Endothelial cell (in vitro differentiated cells): ENCODE data around the gene DRAP1. TPM values are rescaled to one million over a fixed set of nuclear protein-coding genes. Genes with fewer than 3 reads are reported as not detected.

Source experiments
- DNase-seq: peaks from one replicate; pipeline ENCODE4 v3.0.0; 2021; ENCODE audit warnings: low spot score
- H3K27ac Mint-ChIP-seq: one replicate; pipeline ENCODE4 v1.8.0; 2021; ENCODE audit warnings: mixed read lengths, inconsistent platforms; ENCODE audit not compliant: unreplicated experiment
- H3K27me3 Mint-ChIP-seq: one replicate; pipeline ENCODE4 v1.8.0; 2021; ENCODE audit warnings: mild to moderate bottlenecking, moderate library complexity, mixed read lengths, inconsistent platforms; ENCODE audit not compliant: unreplicated experiment
- H3K36me3 Mint-ChIP-seq: one replicate; pipeline ENCODE4 v1.8.0; 2021; ENCODE audit warnings: mild to moderate bottlenecking, low read depth, mixed read lengths, inconsistent platforms; ENCODE audit not compliant: unreplicated experiment
- H3K4me1 Mint-ChIP-seq: one replicate; pipeline ENCODE4 v1.8.0; 2021; ENCODE audit warnings: mild to moderate bottlenecking, mixed read lengths, inconsistent platforms; ENCODE audit not compliant: unreplicated experiment
- H3K4me3 Mint-ChIP-seq: one replicate; pipeline ENCODE4 v1.8.0; 2021; ENCODE audit warnings: mild to moderate bottlenecking, mixed read lengths, inconsistent platforms; ENCODE audit not compliant: unreplicated experiment
- H3K9me3 Mint-ChIP-seq: one replicate; pipeline ENCODE4 v1.8.0; 2021; ENCODE audit warnings: mixed read lengths, inconsistent platforms; ENCODE audit not compliant: unreplicated experiment
- CTCF ChIP-seq: fragments of 200-600 bp; sonication (generic); IDR thresholded peaks from one replicate; pipeline ENCODE4 v1.5.0; 2021; ENCODE audit warnings: antibody characterized with exemption; ENCODE audit not compliant: unreplicated experiment
- total RNA-seq: library from RNA; stranded (reverse); fragmentation: NEBNext Ultra II Directional; extraction: Animal tissue kit (Norgen Biotek cat#: 25700); gene quantifications from one replicate; pipeline ENCODE4 v1.2.1, GENCODE V29; 2021; ENCODE audit not compliant: unreplicated experiment

The DRAP1 gene
- total RNA-seq, 1 donor from 2014 or later: 79.6 TPM

DNA sequence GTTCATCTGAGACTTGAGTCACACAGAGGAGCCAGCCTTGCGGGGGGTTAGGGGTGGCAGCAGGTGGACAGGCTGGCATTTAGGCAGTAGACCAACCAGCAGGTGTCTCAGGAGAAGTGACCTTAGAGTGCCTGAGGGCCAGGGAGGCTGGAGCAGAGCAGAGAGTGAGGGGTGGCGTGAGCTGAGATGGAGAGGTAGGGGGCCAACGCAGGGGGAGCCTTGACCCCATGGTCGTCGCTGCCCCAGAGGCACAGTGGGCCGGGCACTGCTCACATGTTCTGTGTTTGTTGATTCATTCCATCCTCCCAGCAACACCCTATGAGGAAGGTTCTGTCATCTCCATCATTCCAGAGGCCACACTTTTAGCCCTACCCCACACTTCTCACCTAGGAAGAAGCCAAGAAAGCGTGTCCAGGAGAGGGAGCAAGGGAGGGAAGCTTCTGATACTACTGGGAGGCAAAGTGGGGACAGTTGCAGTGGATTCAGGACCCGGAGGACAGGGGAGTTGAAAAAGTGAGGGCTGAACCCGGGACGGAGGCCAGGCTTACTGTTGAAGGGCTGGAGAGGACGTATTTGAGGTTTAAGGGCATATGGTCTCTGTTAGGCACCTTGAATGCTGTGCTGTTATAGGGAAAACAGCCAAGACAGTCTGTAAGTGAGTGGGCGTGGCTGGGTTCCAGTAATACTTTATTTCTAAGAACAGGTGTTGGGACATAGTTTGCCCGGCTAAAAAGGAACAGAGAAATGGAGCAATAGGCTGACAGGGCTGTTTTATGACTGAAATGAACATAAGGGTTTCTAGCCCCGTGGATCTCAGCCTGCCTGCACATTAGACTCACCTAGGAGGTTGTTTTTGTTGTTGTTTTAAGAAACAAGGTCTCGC is 49.6 kb downstream of the DRAP1 start:
- H3K36me3 Mint-ChIP-seq: peaks cover 54% of the 10 kb centered on the region
- H3K27me3 Mint-ChIP-seq: peaks cover 11% of the 10 kb centered on the region
- no peaks in the 10 kb centered on the region for H3K9me3 Mint-ChIP-seq
- peaks cover under 1% of the 10 kb centered on the region for H3K4me1 Mint-ChIP-seq
- no peak overlapping the region for H3K27ac Mint-ChIP-seq
- TF ChIP-seq CTCF: no peak
- no peak for DNase-seq
- H3K4me3 Mint-ChIP-seq: peak overlapping the region; percentile 33

Other genes starting within 250 kb of the DRAP1 start
- 28.2 TPM for gene KAT5, start 207.2 kb upstream of the DRAP1 start, total RNA-seq
- 38.6 TPM for gene RNASEH2C, start 198.6 kb upstream of the DRAP1 start, total RNA-seq
- 3.4 TPM for gene AP5B1, start 138.4 kb upstream of the DRAP1 start, total RNA-seq
- gene OVOL1, start 132.4 kb upstream of the DRAP1 start, total RNA-seq: not detected
- 1.2 TPM for gene SNX32, start 85.5 kb upstream of the DRAP1 start, total RNA-seq
- gene CFL1, start 61.2 kb upstream of the DRAP1 start, total RNA-seq: 1,740 TPM
- gene MUS81, start 59.0 kb upstream of the DRAP1 start, total RNA-seq: 73.8 TPM
- gene EFEMP2, start 46.6 kb upstream of the DRAP1 start, total RNA-seq: 248 TPM
- not detected for gene CTSW, start 39.6 kb upstream of the DRAP1 start, total RNA-seq
- gene FIBP, start 31.0 kb upstream of the DRAP1 start, total RNA-seq: 75.6 TPM
- gene CCDC85B, start 28.8 kb upstream of the DRAP1 start, total RNA-seq: 90.7 TPM
- 1.3 TPM for gene FOSL1, start 19.0 kb upstream of the DRAP1 start, total RNA-seq
- gene C11orf68, start 364 bp upstream of the DRAP1 start, total RNA-seq: 31.1 TPM
- not detected for gene TSGA10IP, start 26.1 kb downstream of the DRAP1 start, total RNA-seq
- gene SART1, start 42.3 kb downstream of the DRAP1 start, total RNA-seq: 46.5 TPM
- gene EIF1AD, start 82.7 kb downstream of the DRAP1 start, total RNA-seq: 34.9 TPM
- 163 TPM for gene BANF1, start 83.1 kb downstream of the DRAP1 start, total RNA-seq
- gene CST6, start 92.6 kb downstream of the DRAP1 start, total RNA-seq: not detected
- not detected for gene CATSPER1, start 107.1 kb downstream of the DRAP1 start, total RNA-seq
- gene GAL3ST3, start 129.7 kb downstream of the DRAP1 start, total RNA-seq: 0.87 TPM
- gene SF3B2, start 132.9 kb downstream of the DRAP1 start, total RNA-seq: 174 TPM
- gene PACS1, start 150.8 kb downstream of the DRAP1 start, total RNA-seq: 114 TPM